ENCODE measurements around the gene NR2C2. TPM values are rescaled to one million over a fixed set of nuclear protein-coding genes. Genes with fewer than 3 reads are reported as not detected.

NR2C2 gene
- total and polyA plus RNA-seq, 10 of the 15 experiments (the other 5 are each of a cell fraction or from before 2014, with no cell fraction given) = 2.7 to 30.3 (median 18.3) TPM

GRCh38 chr3:15029625-15030024 is 82.2 kb downstream of the NR2C2 start (continued):
- TF ChIP-seq EGR1 (IDR thresholded peaks at IDR 0.05; ENCODE audit: borderline replicate concordance in 1 of 2, low read depth in 2 of 2, low read length in 2 of 2) (no peak), MYB (IDR thresholded peaks at IDR 0.05; ENCODE audit: borderline replicate concordance, low read depth, low read length) (no peak), RCOR1 (conservative IDR thresholded peaks at IDR 0.05; ENCODE audit: low read depth, low read length) (no peak), ATF7 (IDR thresholded peaks at IDR 0.05; ENCODE audit: low read depth) (no peak), NBN (IDR thresholded peaks at IDR 0.05) (no peak), ZNF207 (IDR thresholded peaks at IDR 0.05; ENCODE audit: borderline replicate concordance) (no peak)

DNA sequence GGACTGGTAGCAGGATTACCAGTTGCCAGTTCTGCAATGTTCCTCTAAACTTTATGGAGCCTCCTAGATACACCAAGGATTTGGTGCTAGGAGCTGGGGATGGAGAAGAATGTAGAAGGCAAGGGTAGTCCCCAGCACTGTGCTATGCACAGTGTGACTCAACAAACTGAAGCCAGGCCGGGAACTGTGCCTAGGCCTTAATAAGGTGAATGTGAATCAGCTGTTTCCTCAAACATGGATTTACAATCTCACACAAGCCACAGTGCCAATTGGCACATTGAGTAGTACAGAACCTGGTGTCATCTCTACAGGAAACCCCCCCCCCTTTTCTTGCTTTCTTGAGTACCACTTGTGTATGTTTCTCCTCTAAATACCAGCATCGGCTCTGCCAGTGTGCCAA is 85.3 kb downstream of the NR2C2 start:
- intact Hi-C loops (cut with micrococcal nuclease; ENCODE audit: unreplicated experiment) = no loop called here
- Histone ChIP-seq H3K9me3 (replicated peaks; ENCODE audit: control insufficient read depth, insufficient read depth, low read length) (no peaks in the 10 kb centered on the region), H3K4me2 (ENCODE audit: control insufficient read depth, insufficient read depth) (no peak overlapping the region), H3K4me1 (ENCODE audit: control insufficient read depth, insufficient read depth, low read length) (no peaks in the 10 kb centered on the region), H2AFZ (ENCODE audit: control insufficient read depth, low read depth, low read length) (no peak overlapping the region), H3K79me2 (ENCODE audit: control insufficient read depth, insufficient read depth, low read length) (no peaks in the 10 kb centered on the region), H3K27me3 (replicated peaks in 1 of 2; ENCODE audit: control insufficient read depth in 2 of 2, insufficient read depth in 2 of 2, low read length in 1 of 2) (no peaks in the 10 kb centered on the region), H3K36me3 (ENCODE audit: control insufficient read depth in 2 of 2, insufficient read depth in 2 of 2, low read length in 1 of 2) (peaks cover 18 to 46% of the 10 kb centered on the region in 2 experiments), H3K27ac (ENCODE audit: control insufficient read depth, insufficient read depth) (no peak overlapping the region), H3K4me3 (no peak overlapping the region), H3K9ac (ENCODE audit: control insufficient read depth, insufficient read depth, low read length) (no peak overlapping the region), H4K20me1 (ENCODE audit: control insufficient read depth, insufficient read depth) (no peaks in the 10 kb centered on the region)
- WGBS (ENCODE audit: insufficient coverage, insufficient replicate concordance, low lambda C conversion rate, missing lambda C conversion rate) = 98% methylated on average over 2 of the region's 2 CpGs
- CTCF ChIA-PET = no interaction called here
- TF ChIP-seq ZSCAN29 (IDR thresholded peaks at IDR 0.05) (no peak), NRF1 (conservative IDR thresholded peaks at IDR 0.05; ENCODE audit: low read depth, low read length) (no peak), MYC (IDR thresholded peaks at IDR 0.05; ENCODE audit: insufficient read depth, insufficient read length, insufficient replicate concordance, low read length, severe bottlenecking) (no peak), STAT3 (IDR thresholded peaks at IDR 0.05; ENCODE audit: low read depth, low read length) (no peak), NR2C2 (IDR thresholded peaks at IDR 0.05; ENCODE audit: borderline replicate concordance, control insufficient read depth, insufficient read length, low read depth) (no peak), SMC3 (IDR thresholded peaks at IDR 0.05; ENCODE audit: borderline replicate concordance, low read length) (no peak), SMAD1 (IDR thresholded peaks at IDR 0.05; ENCODE audit: low read depth, partially characterized antibody) (no peak), NFYB (IDR thresholded peaks at IDR 0.05; ENCODE audit: insufficient read depth, low read depth, low read length) (no peak), CBX5 (IDR thresholded peaks at IDR 0.05; ENCODE audit: low read depth) (no peak), KAT2A (conservative IDR thresholded peaks at IDR 0.05; ENCODE audit: control insufficient read depth, low read depth, low read length) (no peak), CHD2 (IDR thresholded peaks at IDR 0.05; ENCODE audit: borderline replicate concordance, low read depth, low read length) (no peak), NFXL1 (IDR thresholded peaks at IDR 0.05; ENCODE audit: borderline replicate concordance) (no peak), JUND (IDR thresholded peaks at IDR 0.05; ENCODE audit: low read depth, low read length) (no peak)
- DNase-seq (ENCODE audit: low read depth, low spot score) (no peak), FAIRE-seq (no peak), ATAC-seq (no peak)
- SMC1A ChIA-PET (ENCODE audit: uncharacterized antibody, unreplicated experiment) = no interaction called here
- in situ Hi-C loops (cut with MboI) = no loop called here
- RAD21 ChIA-PET (ENCODE audit: unreplicated experiment) = no interaction called here
- POLR2A ChIA-PET = no interaction called here
- BruUV-seq (replicated peaks) = no TSS peak
